HG02571 (cell line): ENCODE data around the gene SERP1.
"Not testable (repeated sequence)": the region's sequence is repeated elsewhere in the genome, so short reads cannot be mapped to it uniquely, and the experiment has no call there.

Source experiments
- ATAC-seq: cut with Tn5 transposase; IDR thresholded peaks from one replicate; pipeline ENCODE4 v1.9.1; 2021; ENCODE audit warnings: mild to moderate bottlenecking, moderate library complexity; ENCODE audit not compliant: unreplicated experiment

Gene SERP1

GRCh38 chr3:150540297-150540696 lies 6.0 kb downstream of the SERP1 start:
- no peak for ATAC-seq

DNA sequence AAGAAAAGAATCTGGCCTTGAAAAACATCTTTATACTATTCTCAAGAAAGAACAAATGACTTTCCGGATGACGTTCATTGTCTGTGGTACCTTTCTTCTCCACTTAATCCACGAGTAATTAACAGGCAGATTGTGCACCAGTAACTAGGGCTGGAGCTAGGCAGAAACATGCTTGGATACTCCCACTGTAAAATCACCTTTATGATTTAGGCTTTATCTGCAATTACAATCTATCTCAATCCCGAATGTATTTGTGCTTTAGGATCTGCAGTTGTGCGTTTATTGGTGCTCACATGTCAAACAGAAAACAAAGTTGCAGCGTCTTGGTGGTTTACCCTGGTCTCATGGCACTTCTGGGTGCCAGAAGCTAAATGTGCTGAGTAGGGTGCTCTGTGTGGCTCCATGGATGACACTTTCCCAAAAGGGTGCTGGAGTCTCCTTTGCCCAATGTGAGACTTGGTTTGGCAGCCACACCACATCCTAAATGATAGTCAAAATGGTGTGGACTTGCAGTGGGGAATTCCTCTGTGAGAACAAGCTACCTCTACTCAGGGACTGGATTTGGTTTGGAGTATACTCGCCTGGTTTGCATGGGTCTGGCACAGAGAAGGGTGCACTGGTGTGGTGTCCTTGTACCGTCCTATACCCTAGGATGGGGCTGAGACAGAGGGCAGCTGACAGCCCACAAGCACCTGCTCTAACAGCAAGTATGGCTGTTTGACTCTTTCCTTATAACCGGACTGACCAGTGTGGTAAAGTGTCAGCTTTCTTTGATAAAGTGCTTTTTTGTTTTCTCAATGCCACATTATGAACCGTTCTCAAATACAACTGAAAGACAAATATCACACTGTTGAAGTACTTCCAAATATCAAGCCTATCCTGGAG lies 7.7 kb downstream of the SERP1 start:
- ATAC-seq: no peak

- ATAC-seq: no peak
Observed at GRCh38 chr3:150535204-150535603, 11.1 kb downstream of the SERP1 start.

DNA sequence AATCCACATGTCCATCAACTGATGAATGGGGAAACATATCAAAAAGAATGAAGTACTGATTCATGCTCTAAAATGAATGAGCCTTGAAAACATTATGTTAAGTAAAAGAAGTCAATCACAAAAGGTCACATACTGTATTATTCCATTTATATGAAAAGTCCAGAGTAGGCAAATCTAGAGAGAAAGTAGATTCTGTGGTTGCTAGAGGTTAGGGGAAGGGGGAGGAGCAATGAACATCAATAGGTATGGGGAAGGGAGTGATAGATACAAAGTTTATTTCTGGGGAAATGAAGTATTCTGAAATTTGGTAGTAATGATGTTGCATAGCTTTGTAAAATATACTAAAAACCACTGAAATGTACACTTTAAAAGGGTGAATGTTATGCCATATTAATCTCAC lies 14.5 kb downstream of the SERP1 start:
- ATAC-seq: no peak

DNA sequence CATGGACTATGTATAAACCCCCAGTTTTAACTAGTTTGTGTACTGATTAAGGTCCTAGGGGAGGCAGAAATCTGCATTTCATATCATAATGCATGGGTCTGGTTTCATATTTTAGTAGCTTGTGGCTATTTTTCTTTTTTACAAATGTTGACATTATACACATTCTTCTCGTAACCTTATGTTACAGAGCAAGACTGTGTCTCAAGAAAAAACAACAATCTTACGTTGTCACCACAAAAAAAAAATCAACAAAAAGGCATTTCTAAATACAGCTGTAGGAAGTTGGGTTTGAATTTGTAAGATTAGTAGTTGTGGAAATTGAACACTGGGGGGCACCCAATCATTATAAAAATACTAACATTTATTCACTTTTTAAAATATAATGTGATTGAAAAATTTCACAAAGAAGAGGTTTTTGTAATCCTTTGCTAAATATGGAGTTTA lies 17.9 kb downstream of the SERP1 start:
- ATAC-seq: no peak

- ATAC-seq: no peak
Observed at GRCh38 chr3:150527464-150528255, 18.6 kb downstream of the SERP1 start.

DNA sequence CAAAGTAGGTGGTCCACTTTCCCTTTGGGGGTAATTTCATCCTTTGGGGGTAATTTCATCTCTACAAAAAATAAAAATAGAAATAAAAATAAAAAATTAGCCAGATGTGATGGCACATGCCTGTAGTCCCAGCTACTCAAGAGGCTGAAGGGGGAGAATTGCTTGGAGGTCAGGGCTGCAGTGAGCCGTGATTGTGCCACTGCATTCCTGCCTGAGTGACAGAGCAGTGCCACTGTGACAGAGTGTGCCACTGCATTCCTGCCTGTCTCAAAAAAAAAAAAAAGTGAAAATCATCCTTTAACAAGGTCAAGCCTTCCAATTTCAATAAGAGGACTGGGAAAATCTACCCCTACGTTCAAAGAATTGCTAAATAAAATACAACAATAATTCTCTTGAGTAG lies 22.8 kb downstream of the SERP1 start:
- no peak for ATAC-seq

GRCh38 chr3:150521463-150521862 lies 24.8 kb downstream of the SERP1 start:
- ATAC-seq: no peak

- no peak for ATAC-seq
Observed at GRCh38 chr3:150520408-150520807, 25.9 kb downstream of the SERP1 start.

- ATAC-seq: no peak
Observed at GRCh38 chr3:150519026-150519425, 27.3 kb downstream of the SERP1 start.

DNA sequence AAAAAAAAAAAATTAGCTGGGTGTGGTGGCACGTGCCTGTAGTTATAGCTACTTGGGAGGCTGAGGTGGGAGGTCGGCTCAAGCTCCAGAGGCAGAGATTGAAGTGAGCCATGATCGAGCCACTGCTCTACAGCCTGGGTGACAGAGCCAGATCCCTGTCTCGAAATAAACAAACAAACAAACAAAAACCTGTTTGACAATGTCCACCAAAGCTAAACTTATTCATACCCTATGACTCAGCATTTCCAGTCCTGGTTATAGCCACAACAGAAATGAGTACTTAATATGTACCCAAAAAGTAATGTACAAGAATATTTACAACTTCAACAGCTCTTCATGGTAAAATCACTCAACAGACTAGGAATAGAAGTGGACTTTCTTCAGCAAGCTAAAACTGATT lies 31.1 kb downstream of the SERP1 start:
- no peak for ATAC-seq

DNA sequence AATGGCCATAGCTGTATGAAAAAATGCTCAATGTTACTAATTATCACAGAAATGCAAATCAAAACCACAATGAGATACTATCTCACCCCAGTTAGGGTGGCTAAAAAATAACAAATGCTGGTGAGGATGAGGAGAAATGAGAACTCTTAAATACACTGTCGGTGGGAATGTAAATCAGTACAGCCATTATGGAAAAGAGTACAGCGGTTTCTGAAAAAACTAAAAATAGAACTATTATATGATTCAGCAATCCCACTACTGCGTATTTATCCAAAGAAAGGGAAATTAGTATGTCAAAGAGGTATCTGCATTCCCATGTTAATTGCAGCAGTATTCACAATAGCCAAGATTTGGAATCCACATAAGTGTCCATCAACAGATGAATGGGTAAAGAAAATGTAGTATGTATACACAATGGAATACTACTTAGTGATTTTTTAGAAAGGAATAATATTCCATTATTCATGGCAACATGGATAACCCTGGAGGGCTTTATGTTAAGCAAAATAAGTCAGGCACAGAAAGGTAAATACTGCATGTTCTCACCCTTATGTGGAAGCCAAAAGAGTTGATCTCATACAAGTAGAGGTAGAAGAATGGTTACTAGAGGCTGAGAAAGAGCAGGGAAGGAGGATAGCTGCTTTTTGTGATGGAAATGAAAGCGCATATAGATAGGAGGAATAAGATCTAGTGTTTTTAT lies 35.0 kb downstream of the SERP1 start:
- no peak for ATAC-seq

- no peak for ATAC-seq
Observed at GRCh38 chr3:150509780-150510179, 36.5 kb downstream of the SERP1 start.

GRCh38 chr3:150508401-150508800 lies 37.9 kb downstream of the SERP1 start:
- no peak for ATAC-seq

DNA sequence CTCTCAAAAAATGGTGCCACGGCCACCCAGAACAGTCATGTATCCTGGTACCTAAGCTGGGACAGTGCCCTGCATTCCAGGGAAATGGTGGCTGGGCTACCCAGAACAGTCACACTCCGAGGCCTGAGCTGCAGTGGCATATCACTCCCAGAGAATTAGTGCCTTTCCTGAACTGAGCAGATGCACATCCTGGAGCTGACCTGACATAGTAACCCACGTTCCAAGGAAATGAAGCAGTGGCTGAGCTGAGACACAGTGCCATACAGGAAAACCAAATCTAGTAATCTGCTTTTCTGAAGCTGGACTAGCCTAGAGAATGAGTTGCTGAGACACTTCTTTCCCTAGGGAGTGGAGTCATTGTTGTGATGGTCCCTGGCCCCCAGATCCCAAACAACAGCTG lies 41.8 kb downstream of the SERP1 start:
- ATAC-seq: no peak

- ATAC-seq: no peak
Observed at GRCh38 chr3:150503402-150504099, 42.7 kb downstream of the SERP1 start.

- ATAC-seq: not testable (repeated sequence)
Observed at GRCh38 chr3:150500960-150501359, 45.3 kb downstream of the SERP1 start.

DNA sequence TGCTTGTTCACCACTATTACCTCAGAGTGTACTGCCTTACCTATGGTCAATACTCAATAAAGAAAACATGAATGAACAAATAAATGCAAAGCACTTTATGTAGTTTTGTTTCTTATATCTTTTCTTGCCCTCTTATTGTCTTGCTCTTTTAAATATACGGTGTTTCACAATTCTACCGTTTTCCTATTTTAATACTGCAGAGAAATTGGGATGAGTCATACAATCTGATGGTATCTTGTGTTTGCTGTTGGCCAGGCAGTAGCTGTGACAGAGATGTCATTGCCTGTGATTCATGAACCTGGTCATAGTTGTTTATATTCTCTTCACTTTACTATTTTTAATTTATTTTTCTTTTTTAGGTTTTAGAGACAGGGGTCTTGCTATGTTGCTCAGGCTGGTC lies 48.3 kb downstream of the SERP1 start:
- ATAC-seq: no peak

DNA sequence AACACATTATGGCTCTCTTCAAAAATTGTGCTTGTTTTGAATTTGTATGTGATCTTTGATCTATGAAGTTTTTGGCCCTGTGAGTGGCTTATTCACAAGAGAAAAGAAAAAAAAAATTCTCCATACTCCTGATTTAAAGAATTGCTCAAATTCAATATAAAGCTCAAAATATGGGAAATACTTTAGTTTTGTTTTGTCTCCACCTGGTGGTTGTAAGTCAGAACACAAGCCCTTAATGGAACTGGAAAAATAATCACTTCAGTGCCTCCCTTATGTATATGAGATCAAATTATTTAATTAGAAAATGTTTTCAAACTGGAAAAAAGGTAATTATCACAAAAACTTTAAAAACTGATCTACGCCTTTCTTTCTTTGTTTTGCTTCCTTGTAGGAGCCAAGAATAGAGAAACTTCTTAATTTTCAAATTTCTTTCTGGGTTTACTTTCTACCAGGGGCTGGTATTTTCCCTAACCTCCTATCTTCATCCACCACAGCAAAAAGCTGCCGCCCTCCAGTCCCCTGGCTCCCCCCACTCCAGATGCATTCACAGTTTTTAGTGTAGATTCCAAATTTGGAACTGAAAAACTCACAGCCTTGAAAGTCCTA lies 50.6 kb downstream of the SERP1 start:
- no peak for ATAC-seq

DNA sequence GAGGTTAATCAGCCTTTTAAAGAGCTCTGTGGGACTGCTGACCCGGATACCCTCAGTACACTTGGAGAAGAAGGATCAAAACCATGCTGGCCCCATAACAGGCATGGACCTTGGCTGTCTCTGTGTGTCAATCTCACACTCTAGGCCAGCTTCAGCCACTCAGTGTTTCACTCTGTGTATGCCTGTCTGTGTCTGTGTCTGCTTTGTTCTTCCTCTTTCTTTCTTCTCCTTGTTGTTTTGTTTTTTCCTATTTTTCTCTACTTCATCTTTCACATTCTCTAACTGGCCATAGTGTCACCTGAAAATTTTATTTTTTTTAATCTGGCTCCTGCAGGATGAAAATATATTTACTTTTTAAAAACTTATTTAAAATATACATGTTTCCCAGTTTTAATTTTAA lies 51.1 kb downstream of the SERP1 start:
- ATAC-seq: no peak
